Stimulated activated CD8-positive, alpha-beta memory T cell treated with anti-CD3 and anti-CD28 coated beads, Interleukin-4, amount 100 ng/mL, for 24 hours (primary cell): Measurements from ENCODE around the gene SPDYE3.
A peak's percentile ranks its signal among the peaks of the same experiment; 100 is the strongest.
"Not testable (repeated sequence)": the region's sequence is repeated elsewhere in the genome, so short reads cannot be mapped to it uniquely, and the experiment has no call there.

Experiments
- DNase-seq: peaks from one replicate; pipeline ENCODE4 v3.0.0-alpha.2; 2020; ENCODE audit warnings: low read depth

The SPDYE3 gene

GRCh38 chr7:100307402-100307801 lies at the start of gene SPDYE3:
Gene SPDYE3 (plus strand): TSS chr7:100307702. CDS start chr7:100307886, 184 bp downstream.
- DNase-seq = not testable (repeated sequence)

DNA sequence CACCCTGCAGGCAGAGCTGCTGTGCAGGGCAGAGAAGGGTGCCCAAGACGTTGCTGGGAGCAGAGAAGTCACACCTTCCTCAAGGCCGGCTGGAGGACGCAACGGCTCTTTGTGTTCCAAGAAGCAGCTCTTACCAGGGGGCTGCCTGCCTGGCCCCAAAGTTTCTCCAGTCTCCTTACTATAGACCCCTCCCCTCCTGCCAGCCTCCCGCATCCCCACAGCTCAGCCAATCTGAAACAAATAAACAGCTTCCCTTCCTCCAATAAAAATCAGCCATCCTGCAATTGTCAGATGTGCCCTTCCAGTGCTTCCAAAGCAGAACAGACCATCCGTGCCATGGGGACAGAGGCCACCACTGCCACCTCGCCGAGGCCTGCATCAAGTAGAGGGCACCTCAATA lies 47.5 kb upstream of the SPDYE3 start:
- DNase-seq = not testable (repeated sequence)

DNA sequence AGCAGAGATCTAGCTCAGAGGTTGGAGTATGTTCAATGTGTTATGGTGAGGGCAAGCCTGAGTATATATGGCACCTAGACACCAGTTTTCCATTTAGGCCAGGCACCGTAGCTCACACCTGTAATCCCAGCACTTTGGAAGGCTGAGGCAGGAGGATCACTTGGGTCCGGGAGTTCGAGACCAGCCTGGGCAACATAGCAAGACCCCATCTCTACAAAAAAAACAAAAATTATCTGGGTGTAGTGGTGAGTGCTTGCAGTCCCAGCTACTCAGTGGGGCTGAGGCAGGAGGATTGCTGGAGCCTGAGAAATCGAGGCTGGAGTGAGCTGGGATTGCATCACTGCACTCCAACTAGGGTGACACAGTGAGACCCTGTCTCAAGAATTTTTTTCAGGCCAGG lies 44.6 kb upstream of the SPDYE3 start:
- not testable (repeated sequence) for DNase-seq

DNA sequence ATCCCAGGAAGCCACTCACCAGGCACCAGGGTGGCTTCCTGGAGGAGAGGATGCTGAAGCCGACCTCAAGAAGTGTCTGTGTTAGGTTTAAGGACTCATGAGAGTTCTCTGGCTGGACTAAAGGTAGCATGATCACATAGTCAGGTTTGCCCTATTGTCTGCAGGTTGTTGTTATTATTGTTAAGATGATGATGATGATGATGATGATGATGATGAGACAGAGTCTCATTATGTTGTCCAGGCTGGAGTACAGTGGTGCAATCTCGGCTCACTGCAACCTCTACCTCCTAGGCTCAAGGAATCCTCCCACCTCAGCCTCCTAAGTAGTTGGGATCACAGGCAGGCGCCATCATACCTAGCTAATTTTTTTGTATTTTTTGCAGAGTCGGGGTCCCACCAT lies 43.3 kb upstream of the SPDYE3 start:
- not testable (repeated sequence) for DNase-seq

DNA sequence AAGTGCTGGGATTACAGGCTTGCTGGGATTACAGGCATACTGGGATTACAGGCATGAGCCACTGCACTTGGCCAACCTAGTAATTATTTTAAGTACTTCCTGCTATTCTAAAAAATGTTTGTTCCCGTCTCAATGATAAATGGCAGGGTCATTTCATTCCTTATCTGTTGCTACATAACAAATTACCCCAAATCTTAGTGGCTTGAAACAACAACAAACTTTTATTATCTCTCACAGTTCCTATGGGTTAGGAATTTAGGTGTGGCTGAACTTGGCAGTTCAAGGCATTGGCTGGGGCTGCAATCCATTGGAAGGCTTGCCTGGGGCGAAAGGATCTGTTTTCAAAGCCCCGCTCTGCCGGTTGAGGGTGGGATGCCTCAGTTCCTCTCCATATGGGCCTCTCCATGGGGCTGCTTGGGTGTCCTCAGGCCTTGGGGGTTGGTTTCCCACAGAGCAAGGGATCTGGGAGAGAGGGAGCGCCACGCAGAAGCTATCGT lies 42.8 kb upstream of the SPDYE3 start:
- not testable (repeated sequence) for DNase-seq

- DNase-seq = not testable (repeated sequence)
Observed at GRCh38 chr7:100265851-100266250, 41.7 kb upstream of the SPDYE3 start.

DNA sequence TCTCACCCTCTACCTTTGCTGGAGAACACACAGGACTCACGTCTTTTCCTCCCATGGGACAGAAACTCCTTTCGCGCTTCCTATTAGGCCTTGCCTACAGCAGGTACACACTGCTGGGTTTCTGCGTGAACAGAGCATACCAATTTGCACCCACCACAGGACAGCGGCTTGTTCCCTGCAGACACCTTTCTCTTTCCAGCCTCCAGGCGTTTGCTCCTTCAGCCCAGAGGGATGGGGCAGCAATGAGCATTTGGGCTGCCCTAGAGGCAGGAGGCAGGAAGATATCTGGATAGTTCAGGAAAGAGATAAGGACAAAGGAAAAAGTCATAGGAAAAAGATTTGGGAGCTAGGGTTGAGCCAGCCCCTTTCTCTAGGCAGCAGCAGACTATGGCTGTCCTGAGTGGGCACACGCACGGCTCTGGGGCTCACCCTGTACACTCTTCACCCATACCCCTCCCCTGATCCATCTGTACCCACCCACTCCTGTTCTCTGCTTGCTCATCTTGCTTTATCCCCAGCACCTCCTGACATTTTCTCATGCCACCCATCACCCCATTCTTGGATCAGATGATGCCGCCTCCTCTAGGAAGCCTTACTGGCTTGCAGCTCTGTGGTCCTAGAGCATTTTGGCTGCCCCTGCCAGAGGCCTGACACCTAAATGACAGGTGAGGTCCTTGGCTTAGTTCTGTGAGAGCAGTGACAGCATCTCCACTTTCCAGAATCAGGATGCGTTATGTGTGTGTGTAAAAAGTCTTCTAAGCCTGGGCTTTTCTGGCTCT lies 40.7 kb upstream of the SPDYE3 start:
- DNase-seq = no peak

DNA sequence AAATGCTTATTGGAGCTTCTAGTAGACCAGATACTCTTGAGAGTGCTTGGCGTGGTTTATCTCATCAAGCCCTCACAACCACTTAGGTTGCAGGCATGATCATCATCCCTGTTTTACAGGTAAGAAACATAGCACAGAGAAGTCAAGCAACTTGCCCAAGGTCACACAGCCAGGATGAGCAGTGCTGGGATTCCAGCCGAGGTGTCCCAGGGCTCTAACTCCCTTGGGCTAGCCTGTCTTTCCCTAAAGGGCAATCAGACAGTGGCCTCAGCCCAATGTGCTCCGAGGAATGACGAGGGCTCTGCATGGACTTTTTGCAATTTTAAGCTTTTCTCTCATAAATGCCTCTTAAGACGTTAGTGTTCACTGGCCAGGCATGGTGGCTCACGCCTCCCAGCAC lies 39.9 kb upstream of the SPDYE3 start:
- DNase-seq = no peak

DNA sequence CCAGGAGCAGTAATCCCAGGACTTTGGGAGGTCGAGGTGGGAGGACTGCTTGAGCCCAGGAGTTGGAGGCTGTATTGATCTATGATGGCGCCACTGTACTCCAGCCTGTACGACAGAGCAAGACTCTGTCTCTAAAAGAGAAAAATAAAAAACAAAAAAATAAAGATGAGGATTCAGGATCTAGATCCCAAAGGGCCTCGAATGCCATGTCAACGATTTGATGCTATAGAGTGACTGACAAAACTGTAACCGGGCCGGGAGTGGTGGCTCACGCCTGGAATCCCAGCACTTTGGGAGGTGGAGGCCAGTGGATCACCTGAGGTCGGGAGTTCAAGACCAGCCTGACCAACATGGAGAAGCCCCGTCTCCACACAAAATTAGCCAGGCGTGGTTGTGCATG lies 38.6 kb upstream of the SPDYE3 start:
- DNase-seq = not testable (repeated sequence)

DNA sequence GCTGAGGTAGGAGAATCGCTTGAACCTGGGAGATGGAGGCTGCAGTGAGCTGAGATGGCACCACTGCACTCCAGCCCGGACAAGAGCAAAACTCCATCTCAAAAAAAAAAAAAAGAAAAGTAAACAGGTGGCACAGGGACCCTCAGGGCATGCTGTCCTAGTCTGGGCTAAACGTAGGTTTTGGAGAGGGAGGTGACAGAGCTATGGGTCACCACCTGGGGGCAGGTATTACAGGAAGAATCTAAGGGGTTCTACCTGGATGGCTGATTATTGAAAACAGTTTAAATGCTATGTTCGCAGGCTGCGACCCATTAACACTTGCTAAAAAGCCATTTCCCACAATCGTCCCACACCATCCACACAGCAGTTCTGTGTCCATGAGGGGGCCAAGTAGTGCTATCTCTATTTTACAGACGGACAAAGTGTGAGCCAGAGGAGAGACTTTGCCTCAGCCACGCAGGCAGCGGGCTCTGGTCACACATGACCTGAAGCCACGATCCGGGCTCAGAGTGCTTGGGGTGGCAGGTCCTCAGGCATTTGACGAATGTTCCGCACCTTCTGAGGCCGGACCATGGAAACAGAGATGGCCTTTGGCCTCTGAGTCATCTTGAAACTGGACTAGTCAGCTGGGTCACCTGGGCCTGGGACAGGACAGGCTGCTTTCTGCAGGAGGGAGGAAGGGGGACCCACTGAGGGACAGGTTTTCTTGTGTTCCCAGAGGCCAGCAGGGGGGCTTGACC lies 38.0 kb upstream of the SPDYE3 start:
- not testable (repeated sequence) for DNase-seq

- not testable (repeated sequence) for DNase-seq
Observed at GRCh38 chr7:100270046-100270918, 37.2 kb upstream of the SPDYE3 start.

DNA sequence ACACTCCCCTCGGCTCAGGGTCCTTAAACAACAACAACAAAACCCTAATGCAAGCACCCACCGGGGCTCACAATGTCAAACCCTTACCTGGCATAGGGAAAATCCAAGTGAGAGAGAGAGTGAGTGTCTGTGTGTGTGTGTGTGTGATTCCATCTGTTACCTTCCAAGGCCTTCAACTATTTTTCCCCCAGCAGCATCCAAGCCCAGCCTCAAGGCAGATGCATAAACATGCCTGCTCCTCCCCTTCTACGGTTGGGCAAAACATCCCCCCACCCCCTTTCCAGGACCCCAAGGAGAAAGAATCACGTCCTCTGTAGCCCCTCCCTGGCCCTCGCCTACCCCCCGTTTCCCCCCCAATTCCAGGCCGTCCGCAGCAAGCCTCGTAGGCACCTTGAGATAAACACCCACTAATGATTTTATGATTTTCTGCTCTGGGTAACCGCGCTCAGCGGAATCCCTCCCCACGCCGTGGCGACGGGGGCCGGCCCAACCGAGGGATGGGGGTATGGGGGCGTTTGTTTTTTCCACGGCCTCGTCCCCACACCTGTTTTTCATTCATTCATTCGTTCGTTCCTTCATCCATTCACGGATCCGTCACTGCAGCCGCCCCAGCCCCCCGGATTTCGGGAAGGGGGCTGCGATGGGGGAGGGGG lies 36.4 kb upstream of the SPDYE3 start:
- DNase-seq = not testable (repeated sequence)

DNA sequence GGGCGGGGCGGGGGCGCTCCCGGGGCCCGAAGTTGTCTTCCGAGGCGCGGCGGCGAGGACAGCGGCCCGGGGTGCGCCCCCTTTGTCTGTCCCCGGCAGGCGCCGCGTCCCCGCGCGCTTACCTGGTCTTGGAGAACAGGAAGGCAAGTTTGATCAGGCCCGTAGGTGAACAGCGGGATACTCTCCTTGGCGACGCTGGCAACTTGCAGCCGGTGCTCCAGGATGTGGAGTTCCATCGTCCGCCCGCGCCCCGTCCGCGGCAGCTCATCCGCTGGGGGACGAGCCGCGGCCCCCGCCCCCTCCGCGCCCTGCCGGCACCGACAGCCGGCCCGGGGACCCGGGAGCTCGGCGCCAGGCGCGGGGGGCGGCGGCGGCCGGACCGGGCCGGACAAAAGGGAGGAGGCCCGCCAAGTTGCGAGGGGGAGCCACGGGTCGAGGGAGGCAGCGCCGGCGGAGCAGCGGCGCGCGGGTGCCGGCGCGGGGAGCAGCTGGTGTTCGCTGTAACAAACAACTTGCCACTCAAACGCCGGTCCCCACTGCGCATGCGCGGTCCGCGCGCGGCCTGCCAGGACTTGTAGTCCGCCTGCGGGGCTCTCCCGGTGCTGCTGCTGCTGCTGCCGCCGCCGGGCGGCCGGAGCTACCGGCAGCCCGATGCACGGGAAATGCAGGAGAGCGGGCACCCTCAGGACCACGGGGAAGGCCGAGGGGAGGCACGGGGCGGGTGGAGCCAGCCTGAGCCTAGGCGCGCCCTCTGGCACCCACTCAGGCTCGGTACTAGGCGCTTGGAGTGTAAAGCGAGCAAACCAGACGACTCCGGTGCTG lies 35.6 kb upstream of the SPDYE3 start:
- DNase-seq = peak; percentile 97

DNA sequence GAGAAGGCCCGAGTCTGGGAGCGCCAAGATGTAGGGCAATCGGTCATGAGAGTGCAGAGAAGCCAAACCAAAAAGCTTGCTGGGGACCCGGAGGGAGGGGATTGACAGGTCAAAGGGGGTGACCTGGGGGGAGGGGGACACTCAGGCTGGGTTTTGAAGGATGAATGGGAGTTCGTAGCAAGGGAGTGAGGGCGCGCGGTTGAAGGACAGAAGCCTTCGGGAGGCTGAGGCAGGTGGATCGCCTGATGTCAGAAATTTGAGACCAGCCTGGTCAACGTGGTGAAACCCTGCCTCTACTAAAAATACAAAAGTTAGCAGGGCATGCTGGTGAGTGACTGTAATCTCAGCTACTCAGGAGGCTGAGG lies 35.0 kb upstream of the SPDYE3 start:
- DNase-seq = not testable (repeated sequence)

- DNase-seq = no peak
Observed at GRCh38 chr7:100275120-100275519, 32.4 kb upstream of the SPDYE3 start.

- not testable (repeated sequence) for DNase-seq
Observed at GRCh38 chr7:100276126-100276525, 31.4 kb upstream of the SPDYE3 start.

GRCh38 chr7:100282069-100282608 lies 25.4 kb upstream of the SPDYE3 start:
- not testable (repeated sequence) for DNase-seq

DNA sequence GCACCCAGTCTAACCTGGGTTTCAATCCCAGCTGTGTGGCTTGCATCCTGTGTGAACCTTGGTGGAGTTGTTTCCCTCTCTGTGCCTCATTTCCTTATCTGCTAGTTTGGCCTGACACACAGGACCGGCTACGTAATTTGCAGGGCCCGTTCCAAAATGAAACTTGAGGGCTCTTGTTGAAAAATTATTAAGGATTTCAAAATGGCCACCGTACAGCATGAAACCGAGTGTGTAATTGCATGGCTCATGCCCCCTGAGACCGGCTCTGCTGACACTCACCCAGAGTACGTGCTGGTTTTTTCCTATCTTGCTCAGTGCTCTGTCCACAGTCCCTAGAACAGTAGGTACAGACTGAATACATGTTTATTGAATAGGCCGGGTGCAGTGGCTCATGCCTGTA lies 24.4 kb upstream of the SPDYE3 start:
- DNase-seq = not testable (repeated sequence)

GRCh38 chr7:100287191-100287969 lies 20.1 kb upstream of the SPDYE3 start:
- not testable (repeated sequence) for DNase-seq

DNA sequence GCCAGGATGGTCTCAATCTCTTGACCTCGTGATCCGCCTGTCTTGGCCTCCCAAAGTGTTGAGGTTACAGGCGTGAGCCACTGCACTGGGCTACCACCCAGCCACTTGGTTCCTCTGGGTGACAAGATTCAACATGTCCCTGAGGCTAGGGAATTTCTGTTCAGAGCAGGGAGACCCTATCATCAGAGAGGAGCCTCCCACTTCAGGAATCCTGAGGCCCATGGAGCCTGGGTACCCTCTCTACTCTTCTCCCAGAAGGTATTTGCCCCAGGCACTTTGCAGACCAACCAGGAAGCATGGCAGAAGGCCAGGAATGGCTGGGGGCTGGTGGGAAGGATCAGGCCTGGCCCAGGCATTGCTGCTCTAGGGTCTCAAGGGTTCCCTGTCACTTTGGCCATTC lies 19.2 kb upstream of the SPDYE3 start:
- not testable (repeated sequence) for DNase-seq
